GM18502 (cell line): Measurements from ENCODE around the gene ADAMTS2.

Experiments used
- ATAC-seq: cut with Tn5 transposase; IDR thresholded peaks from one replicate; pipeline ENCODE4 v1.9.1; 2021; ENCODE audit warnings: mild to moderate bottlenecking; ENCODE audit not compliant: unreplicated experiment, poor library complexity

The ADAMTS2 gene

DNA sequence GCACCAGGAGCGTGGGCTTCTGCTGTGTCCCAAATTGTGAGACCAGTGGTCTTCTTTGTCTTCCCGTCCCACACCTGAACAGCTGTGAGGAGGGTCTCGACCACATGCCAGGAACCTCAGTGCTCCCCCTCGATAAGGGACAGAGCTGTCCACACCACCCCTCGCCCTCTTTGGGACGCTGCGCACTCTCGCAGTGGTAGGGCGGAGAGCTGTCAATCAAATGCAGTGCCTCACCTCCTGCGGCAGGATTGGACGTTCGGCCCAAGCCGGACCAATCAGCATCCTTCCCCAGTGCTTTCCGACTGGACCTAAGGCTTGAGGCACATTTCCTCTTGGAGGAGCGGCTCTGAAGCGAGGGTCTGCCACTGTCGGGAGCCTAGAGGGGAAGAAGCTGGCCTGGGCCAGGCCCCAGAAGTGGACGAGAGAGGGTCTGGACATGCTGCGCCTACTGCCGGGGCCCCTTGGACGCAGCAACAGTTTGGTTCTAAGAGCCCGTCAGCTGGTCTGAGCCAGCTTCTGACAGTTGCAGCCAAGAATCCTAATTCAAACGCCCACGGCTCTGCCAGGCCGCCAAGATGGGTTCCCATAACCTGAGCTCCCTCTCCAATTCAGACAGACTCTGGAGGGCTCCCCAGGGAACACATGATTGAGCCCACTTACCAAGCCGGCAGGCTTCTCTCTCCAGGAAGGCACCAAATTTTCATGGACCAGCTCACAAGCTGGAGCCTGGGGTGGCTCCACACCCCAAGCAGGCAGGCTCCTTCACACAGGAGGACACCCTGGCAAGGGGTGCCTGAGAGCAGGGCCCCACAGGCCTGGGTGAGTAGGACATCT is 28.1 kb upstream of the ADAMTS2 start:
- ATAC-seq, result no peak

DNA sequence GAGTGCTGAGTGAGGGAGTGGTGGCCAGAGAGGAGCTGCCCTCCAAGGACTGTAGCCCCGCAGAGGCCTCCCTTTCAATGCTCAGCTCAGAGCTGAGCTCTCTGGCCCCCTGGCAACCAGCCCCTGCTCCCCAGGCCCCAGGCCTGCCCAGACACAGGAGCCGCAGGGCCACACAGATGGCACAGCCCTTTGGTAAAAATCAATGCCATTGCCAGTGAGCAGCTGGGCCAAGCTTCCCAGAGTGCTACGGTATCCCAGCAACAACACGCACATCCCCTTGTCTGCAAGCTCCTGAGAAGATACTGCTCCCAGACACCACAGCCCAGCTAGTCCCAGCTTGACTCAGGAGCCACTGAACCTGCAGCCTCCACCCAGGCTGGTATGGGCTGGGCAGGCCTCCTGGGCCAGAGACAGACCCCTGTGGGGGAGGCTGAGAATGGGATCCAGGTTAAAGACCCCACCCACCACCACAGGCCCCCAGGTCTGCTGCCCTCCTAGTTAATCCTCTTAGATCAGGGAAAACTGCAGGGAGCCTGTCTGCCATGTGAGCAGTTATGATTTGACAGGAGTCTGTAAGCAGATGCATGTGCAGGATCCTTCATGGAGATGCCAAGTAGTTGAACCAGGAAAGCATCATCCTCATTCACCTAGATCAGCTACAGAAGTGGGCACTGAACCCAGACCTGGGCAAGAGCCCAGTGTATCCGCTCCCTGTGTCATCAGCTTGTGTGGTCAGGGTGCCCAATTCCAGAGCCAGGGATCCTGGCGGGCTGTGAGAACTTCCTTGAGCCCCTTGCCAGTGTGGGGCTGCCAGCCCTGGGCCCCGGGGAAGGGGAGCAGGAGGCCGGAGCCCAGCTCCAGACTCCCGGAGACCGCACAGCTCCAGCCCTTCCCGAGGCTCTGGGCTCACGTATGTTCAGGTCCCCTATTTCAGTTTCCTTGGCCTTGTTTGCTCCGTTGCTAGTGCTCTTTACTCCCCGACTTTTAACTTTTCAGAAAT is 26.7 kb upstream of the ADAMTS2 start:
- no peak for ATAC-seq

DNA sequence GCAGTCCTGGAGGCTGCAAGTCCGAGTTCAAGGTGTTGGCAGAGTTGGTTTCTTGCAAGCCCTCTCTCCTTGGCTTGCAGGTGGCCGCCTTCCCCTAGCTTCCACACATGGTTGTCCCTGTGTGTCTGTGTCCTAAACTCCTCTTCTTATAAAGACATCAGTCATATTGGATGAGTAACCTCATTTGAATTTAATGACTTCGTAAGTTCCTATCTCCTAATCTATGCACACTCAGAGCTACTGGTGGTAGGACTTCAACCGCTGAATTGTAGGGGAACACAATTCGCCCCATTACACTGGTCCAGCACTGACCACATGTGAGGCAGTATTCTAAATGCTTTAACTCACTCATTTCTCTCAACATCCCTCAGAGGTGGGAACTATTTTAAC is 25.9 kb upstream of the ADAMTS2 start:
- no peak for ATAC-seq

DNA sequence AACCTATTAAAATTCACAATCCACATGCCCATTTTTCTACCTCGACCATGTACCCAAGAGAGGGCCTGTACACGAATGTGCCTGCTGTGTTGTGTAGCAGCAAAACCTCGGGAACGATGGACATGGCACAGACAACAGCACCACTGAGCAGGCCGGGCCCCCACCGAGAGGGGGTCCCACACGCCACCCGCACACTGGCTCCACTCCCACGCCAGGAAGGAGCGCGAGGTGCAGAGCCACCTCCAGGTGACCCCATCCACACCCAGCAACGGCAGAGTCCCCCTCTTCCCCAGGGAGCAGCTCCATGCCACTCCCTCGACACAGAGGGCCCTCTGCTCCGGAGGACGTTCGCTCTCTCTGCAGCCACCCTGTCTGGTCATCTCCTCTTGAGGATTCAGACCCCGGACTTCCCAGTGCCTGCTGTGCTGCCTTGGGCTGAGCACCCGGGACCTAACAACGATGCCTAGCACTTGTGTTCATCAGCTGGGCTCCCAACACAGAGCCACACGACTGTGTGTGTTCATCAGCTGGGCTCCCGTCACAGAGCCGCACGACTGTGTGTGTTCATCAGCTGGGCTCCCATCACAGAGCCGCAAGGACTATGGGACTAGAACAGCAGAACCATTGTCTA is 25.3 kb upstream of the ADAMTS2 start:
- ATAC-seq, result no peak

DNA sequence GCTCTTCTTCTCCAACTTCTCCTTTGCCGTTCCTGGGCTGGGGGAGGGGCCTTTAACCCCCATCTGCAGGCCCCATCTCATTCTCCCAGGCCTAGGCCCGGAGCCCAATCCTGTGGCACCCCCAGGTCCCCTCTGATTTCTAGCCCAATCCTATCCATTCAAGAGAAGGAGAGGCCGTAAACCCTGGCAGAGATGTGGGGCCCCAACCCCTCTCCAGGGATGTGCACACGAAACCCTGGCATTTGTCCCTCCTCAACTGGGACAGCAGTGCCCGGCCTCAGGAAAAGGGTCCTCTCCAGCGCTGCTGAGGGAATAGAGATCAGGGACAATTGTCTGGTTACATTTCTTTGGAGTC is 24.2 kb upstream of the ADAMTS2 start:
- no peak for ATAC-seq

DNA sequence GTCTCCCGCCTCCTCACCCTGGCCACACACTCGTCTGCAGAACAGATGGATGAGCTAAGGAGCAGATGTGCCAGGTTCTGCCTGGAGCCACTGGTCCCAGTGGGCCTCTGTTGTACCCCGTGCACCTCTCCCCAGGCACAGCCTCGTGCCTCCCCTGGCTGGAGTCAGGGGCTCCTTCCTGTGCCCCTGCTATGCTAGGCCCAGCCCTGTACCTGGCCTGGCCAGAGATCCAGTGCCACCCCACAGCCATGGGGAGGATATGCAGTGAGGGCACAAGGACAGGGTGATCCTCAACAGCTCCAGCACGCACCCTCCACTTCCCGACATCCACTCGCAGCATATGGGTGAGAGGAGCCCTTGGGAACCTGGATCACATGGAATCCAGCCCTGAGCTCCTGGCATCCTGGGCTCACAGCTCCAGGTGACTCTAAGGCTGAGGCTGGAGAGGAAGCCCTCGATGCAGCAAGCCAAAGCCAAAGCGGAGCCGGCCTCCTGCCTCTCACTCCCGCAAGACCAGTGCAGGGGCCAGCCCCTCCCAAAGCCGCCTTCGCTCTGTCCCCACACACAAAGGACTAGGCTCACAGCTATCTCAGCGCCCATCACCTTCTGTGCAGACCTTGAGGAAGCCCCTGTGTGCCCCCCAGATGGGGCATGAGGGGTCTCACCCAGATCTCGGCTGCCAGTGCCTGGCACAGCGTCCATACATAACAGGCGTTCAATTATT is 23.7 kb upstream of the ADAMTS2 start:
- ATAC-seq, result no peak

DNA sequence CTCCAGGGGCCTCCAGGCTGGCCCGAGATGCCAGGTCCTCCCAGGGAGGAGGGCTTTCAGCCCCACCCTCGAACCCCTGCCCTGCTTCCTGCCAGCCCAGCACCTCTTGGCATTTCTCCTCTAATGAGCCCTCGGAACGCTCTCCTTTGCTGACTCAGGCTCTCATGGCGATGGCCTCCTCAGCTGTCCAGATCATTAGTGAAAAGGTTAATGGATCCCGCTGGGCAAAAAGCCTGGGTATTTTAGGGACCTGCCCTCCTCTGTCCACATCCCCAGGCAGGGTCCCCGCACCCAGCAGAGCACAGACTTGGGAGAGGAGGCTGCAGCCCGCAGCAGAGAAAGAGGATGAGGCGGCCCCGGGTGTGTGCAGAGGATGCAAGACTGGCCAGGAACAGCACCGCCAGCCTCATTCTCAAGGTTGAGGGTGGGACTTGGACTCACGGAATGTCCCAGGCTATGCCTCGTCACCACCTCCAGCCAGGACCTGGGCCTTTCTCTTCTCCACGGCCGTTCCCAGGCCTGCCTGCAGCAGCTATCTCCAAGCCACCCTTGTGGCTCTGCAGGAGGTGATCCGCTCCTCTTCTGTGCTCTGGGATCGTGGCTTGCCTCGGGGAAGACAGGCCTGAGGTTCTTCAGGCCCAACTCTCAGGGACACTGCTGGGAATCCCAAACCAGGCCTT is 23.0 kb upstream of the ADAMTS2 start:
- ATAC-seq, result no peak

DNA sequence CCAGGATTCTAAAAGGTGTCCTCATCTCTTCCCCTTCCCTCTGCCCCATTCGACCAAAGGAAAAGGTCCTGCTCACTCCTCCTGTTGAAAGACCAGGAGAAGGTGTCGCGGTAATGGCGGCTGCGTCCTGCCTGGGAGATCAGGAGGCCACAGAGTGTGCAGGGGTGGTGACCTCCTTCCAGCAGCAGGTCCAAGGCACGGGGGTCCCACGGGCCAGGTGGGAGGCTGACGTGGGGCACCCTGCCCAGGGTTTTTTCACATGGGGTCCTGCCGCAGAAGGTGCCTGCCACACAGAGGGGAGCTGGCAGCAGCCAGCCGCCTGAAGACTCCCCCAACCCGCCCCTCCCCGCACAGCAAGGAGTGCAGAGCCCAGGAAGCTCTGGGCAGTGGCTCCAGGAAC is 22.2 kb upstream of the ADAMTS2 start:
- ATAC-seq, result no peak

DNA sequence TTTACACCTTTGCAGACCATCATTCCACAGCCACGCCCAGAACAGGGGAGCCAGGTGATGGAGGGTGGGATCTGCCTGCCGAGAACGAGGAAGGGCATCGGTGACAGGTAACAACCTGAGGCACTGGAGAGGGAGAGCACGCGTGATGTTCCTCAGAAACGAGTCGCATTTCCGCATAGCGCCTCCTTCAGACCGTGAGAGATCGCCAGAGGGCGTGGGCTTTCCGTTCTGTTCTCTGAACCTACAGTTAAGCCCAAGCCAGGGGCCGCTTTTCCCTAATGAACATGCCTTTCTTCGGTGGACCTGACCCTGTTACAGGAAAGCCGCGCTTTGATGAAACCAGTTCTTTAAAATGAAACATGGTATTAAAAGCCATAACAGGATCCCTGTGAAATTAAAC is 17.1 kb upstream of the ADAMTS2 start:
- no peak for ATAC-seq

DNA sequence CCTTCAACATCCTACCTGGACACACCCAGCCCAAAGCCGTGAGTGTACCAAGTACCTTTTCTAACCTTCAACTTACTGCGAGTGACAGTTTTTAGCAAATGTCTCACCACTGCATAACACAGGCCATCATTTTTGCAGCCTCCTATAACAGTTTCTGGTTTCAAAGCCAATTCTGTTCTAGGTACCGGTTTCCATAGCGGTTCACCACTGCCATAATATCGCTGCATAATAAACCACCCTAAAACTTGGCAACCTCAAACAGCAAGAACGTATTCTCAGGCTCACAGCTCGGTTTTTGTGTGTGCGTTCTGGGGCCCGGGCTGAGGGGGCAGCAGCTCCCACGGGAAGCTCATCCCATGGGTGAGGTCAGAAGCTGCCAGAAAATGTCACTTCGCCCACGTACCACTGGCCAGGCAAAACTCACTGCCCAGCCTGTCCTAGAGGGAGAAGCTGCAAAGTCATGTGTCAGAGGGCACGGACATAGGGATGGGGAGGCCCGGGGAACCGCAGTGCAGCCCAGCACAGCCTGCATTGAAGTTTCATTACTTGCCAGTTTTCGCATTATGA is 15.9 kb upstream of the ADAMTS2 start:
- ATAC-seq, result no peak

DNA sequence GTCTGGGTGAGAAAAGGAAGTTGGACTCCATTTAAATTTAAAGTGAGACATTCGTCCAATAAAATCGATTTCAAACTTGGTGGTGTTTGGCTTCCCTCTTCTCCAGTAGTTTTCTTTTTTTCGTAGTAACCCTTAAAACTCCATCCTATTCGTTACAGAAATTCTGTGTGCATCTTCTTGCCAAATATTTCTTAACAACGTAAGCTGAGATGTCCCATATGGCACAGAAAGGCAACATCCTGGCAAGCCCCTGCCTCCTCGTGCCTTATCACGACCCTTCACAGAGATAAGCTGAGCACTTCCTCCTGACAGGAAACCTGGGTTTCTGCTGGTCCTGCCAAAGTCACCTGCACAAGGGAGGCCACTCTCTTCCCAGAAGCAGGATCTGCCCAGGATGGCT is 11.8 kb upstream of the ADAMTS2 start:
- no peak for ATAC-seq

DNA sequence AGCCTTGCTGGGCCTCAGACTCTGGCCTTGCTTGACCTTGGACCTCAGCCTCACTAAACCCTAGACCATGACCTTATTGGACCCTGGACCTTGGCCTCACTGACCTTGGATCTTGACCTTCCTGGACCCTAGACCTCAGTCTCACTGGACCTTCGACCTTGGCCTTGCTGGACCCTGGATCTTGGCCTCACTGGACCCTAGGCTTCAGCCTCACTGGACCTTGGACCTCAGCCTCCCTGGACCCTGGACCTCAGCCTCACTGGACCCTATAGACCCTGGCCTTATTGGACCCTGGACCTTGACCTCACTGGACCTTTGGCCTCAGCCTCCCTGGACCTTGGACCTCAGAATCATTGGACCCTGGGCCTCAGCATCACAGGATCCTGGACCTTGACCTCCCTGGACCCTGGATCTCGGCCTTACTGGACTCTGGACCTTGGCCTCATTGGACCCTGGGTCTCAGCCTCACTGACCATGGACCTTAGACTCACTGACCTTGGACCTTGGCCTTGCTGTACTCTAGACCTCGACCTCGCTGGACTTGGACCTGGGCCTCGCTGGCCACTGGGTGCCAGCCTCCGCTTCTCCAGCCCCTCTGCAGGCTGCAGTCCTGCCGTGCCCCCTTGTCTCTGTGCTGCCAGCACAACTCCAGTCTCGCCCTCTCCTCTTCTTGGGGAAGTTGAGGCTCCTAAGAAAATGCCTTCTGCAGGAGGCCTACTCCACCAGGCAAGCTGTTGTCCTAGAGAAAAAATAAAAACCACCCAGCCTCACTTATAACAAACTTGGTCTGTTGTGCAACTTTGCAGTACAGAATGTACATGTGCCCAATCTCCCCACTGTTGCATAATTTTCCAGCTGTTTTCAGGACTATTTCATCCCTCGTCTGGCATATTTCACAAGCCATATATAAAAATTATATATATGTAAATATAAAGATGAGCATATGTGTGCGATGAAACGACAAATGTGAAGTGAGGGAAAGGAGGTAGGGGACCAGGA is 11.0 kb upstream of the ADAMTS2 start:
- no peak for ATAC-seq

DNA sequence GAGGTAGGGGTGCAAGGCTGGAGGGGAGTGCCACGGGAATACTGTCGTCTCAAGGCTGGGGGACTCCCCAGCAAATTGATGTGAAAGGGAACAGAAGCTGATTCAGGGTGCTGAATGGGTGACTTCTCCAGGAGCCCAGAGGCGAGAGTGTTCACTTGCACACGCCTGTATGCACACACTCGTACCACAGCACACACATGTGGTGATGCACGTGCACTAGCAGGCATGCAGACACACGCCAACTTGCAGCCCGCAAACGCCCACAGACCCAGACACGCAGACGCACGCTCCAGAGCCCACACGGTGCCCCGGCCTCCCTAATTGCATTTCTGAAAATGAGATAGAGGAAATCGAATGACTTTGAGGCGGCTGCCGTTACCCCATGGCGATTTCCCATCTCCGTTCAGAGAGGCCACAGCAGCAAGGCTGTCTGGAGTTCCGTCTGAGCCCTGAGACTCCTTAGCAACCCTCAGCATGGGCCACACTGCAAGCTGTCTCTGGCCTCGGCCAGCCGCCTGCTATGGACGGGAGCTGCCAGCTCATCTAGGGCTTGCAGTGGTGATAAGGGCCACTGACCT is 9.1 kb upstream of the ADAMTS2 start:
- no peak for ATAC-seq

DNA sequence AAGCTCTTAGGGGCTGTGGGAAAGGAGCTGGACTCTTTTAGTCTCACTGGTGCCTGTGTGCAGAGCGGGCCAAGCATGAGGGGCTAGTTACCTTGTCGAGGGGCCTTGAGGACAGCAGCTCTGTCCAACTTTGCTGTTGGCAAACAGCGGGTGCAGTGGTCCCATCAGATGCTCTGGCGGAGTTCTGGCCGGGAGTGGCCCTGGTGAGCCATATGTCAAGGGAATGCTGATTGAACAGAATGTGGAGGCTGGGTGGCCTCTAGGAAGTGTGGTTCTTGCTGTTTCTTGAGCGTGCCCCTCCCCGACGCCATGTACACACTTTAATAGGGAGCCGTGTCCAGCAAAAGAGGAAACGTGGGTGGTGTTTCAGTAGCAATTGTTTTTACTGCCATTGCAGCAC is 3.6 kb upstream of the ADAMTS2 start:
- no peak for ATAC-seq

DNA sequence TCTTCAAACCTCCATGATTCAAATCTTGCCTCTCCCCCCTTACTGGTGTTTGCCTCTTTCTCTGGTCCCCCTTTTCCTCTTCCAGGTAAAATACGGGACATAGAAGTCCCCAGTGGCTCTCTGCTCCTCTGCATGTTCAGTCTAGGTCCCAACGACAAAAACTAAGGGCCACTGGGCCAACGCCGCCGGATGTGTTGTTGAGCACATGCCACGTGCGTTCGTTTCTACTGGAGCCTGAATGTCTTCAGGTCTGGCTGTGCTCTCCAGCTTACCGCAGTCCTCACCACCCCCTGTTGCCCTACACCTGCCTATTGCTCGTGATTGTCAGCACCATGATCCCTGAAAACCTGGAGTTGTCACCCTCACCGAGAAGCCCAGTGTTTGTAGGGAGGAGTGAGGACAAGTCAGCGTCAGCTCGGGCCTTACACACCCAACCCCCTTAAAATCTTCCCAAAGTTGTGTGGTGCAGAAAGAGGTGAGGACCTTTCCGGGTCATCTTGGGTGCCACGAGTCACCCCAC is 2.8 kb upstream of the ADAMTS2 start:
- ATAC-seq, result no peak

DNA sequence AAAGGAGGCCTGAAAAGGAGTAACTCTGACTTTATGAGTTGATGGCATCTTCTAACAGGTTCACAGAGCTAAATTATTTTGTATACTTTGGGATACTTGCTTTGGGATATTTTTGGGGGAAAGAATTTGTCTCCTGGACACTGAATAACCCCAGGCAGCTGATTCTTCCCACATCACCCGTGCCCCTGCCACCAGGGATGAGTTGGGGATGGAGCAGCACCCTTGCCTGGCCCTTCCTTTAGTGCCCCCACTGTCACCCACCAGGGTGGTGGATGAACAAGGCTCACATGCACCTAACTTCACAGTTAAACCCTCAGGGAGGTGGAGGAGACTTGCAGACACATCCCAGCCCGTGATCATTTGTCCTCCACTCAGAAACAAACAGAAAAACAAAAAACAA is 2.3 kb upstream of the ADAMTS2 start:
- ATAC-seq, result no peak

DNA sequence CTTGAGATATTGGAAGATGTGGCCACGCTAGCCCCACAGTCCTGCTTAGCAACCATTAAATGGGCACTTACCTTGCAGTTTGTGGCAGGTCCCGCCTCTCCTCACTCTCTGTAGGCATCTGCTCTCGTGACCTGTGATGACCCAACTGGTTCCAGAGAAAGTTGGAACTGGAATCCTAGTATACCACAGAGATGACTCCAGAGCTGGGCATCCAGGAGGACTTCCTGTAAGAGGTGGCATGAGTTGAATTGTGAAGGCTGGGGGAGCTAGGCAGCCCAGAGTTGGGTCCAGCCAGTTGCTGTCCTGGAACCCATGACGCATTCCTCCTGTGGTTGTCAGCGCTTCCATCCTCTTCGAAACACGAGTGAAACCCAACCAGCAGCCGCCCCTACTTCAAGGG is 1.6 kb upstream of the ADAMTS2 start:
- ATAC-seq, result no peak

DNA sequence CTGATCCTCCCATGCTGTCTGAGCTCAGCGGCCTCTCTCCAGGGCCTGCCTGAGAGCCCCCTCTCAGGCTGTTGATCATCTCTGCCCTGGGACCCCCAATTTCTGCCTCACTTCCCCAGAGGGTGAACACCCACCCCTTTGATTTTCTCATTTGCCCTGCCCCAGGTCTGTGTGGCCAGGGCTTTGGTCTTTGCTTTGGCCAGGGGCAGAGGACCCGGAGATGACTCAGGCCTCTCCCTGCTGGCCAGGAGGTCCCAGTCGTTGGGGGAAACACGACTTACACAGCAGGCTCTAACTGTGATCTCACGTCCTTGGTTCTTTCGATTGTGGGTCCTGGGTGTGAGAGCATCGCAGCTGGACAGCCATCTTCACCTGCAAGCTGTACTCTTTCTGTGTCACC is 1.1 kb upstream of the ADAMTS2 start:
- ATAC-seq, result no peak
